Suprapubic skin (tissue), 3 donors: Measurements from ENCODE around the gene WNK2.

ENCODE experiments used
- CTCF ChIP-seq, 2 donors: fragments of 200-600 bp in 1 of 2; fragments of 450-650 bp in 1 of 2; sonication (generic) in 1 of 2; IDR thresholded peaks; one replicate each; pipeline ENCODE4 v1.5.1; 2016 to 2019; ENCODE audit warnings: antibody characterized with exemption in 2 of 2, mild to moderate bottlenecking in 1 of 2, moderate library complexity in 1 of 2
- POLR2A ChIP-seq, 2 donors: fragments of 450-650 bp; IDR thresholded peaks; one replicate each; pipeline ENCODE4 v1.6.1; 2017; ENCODE audit warnings: antibody characterized with exemption in 2 of 2, mild to moderate bottlenecking in 2 of 2, moderate library complexity in 2 of 2

DNA sequence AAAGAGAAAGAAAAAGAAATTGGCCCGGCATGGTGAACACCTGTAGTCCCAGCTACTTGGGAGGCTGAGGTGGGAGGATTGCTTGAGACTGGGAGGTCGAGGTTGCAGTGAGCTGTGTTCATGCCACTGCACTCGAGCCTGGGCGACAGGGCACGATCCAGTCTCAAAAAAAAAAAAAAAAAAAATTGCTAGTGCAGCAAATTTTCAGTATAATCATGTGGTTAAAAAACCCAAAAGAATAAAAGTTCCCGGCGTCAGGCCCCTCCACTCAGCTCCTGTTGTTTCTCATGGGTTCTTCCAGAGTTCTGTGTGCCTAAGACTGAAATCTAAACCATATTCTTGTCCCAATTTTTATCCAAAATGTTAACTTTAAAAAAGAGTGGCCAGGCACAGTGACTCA lies 49.1 kb downstream of the WNK2 start:
- TF ChIP-seq POLR2A (IDR thresholded peaks at IDR 0.05): no peak
- no peak for TF ChIP-seq CTCF (IDR thresholded peaks at IDR 0.05)
